ENCODE data around the gene PTGER1.
"Not testable (repeated sequence)": the region's sequence is repeated elsewhere in the genome, so short reads cannot be mapped to it uniquely, and the experiment has no call there.

Gene PTGER1

DNA sequence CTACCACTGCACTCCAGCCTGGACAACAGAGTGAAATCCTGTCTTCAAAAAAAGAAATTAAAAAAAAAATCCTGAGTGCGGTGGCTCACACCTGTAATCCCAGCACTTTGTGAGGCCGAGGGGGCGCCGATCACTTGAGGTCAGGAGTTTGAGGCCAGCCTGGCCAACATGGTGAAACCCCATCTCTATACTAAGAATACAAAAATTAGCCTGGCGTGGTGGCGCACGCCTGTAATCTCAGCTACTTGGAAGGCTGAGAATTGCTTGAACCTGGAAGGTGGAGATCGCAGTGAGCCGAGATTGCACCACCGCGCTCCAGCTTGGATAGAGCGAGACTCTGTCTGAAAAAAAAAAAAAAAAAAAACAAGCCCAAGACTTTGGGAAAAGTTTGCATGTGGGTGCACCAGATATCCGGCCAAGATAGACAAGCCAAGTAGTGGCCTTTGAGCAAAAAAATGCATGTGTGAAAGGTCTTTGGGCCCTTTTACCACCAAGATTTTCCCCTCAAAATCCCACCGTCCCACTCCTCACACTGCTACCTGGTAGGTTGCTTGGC is 37.3 kb upstream of the PTGER1 start:
- in situ Hi-C loops (cut with HindIII; ENCODE audit: low pct_unique_long_range_greater_than_20kb, low sequenced_read_pairs): no loop called here
- TF ChIP-seq JUND (IDR thresholded peaks at IDR 0.05; ENCODE audit: low read depth): no peak
- DNase-seq (ENCODE audit: low read depth in 1 of 2, low spot score in 1 of 2): no peak

DNA sequence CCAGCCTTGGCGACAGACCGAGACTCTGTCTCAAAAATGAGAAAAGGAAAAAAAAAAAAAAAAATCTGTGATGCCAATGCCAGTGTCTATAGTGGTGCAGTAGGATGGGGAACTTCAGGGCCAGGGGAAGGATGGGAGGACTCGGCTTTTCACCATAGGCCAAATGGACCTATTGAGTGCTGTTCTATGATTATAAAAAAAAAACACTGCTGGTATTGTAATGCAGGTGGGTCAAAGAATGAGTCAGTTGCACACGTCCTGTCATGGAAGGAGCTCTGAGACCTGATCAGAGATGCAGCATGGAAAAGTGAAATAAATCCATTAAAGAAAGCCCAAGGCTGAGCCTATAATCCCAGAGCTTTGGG is 36.1 kb upstream of the PTGER1 start:
- DNase-seq (ENCODE audit: low read depth in 1 of 2, low spot score in 1 of 2): no peak
- TF ChIP-seq JUND (IDR thresholded peaks at IDR 0.05; ENCODE audit: low read depth): no peak

DNA sequence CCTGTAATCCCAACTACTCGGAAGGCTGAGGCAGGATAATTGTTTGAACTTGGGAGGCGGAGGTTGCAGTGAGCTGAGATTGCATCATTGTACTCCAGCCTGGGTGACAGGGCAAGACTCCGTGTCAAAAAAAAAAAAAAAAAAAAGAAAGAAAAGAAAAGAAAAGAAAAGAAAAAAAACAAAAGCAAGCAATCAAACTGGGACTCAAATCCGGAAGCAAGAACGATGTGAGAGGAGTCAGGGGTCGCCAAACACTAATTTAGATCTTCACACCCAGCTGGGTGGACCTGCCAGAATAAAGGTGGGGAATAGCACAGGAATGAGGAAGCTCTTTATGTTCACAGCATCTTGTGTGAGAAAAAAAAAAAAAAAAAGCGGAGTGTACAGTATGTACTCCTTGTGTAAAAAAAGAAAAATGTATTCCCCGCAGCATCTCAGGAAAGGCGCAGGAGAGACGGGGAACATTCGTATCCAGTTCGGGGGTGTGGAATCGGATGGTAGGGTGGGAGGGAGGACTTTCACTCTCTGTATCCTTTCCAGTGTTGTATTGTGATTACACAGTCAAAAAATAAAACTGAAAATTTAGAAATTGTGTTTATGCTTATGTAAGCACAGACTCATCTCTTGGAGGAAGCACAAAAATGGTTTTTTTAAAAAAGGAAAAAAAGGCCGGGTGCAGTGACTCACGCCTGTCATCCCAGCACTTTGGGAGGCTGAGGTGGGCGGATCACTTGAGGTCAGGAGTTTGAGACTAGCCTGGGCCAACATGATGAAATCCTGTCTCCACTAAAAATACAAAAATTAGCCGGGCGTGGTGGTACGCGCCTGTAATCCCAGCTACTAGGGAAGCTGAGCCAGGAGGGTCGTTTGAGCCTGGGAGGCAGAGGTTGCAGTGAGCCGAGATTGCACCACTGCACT is 35.4 kb upstream of the PTGER1 start:
- TF ChIP-seq JUND (IDR thresholded peaks at IDR 0.05; ENCODE audit: low read depth): no peak
- in situ Hi-C loops (cut with HindIII; ENCODE audit: low pct_unique_long_range_greater_than_20kb, low sequenced_read_pairs): no loop called here
- no peak for DNase-seq (ENCODE audit: low read depth in 1 of 2, low spot score in 1 of 2)

More for the DNA sequence above, 36.1 kb upstream of the PTGER1 start:
- in situ Hi-C loops (cut with HindIII; ENCODE audit: low pct_unique_long_range_greater_than_20kb, low sequenced_read_pairs): no loop called here

DNA sequence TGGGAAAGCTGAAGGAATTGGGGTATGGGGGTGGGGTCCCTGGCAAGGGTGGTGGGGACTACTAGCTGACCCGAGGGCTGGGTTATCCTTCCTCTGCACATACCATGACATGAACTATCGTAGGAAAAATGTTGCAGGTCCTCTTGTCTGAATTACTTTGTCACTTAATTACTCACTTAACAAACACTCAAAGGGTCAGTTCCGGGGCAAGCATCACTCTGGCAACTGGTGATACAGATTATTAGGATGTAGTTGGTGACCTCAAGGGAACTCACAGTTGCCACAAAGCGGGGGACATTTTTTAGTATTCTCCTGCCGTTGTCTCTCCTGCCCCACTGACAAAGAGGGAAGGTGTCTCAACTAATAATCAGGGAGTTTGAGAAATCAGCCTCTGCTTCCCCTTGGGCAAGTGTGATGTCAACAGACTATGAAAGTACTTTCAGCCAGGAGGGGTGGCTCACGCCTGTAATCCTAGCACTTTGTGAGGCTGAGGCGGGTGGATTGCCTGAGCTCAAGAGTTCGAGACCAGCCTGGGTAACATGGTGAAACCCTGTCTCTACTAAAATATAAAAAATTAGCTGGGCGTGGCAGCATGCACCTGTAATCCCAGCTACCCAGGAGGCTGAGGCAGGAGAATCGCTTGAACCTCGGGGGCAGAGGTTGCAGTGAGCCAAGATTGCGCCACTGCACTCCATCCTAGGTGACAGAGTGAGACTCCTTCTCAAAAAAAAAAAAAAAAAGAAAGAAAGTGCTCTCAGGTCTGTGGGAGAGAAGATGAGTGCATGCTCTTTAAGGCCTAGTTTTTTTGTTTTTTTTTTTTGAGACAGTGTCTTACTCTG is 32.8 kb upstream of the PTGER1 start:
- no peak for TF ChIP-seq JUND (IDR thresholded peaks at IDR 0.05; ENCODE audit: low read depth)
- peak in 1 of 2 experiments; percentile 46 for DNase-seq (ENCODE audit: low read depth in 1 of 2, low spot score in 1 of 2)
- in situ Hi-C loops (cut with HindIII; ENCODE audit: low pct_unique_long_range_greater_than_20kb, low sequenced_read_pairs): no loop called here

DNA sequence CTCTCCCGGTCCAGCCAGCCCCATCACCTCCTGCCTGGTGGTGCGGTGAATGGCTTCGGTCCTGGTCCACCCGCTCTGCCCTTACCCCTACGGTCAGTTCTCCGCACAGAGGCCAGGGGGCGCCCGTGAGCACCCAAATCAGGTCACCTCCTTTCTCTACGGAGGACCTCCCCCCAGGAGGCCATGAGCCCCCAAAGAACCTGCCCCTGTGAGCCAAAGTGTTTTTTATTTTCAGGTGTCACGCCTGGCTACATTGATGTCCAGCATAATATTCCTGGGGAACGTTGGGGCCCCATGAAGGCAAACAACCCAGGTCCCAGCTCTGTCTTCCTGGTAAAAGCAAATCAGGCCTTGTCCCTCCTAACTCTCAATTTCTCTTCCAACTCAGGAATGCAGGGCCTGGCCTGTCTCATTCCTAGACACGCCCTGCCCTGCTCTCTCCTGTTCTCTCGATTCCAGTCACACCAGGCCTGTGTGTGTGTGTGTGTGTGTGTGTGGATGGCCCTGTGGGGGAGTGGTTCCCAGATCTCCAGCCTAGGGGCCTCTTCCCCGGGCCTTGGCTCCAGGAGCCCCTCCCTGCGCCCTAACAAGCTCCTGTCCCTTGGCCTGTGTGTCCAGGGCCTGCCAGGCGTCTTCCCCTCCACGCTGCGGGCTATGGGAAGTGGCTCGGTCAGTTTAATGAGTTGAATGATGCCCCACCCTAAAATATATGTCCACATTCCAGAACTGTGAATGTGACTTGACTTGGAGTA is 30.5 kb upstream of the PTGER1 start:
- in situ Hi-C loops (cut with HindIII; ENCODE audit: low pct_unique_long_range_greater_than_20kb, low sequenced_read_pairs): no loop called here
- TF ChIP-seq JUND (IDR thresholded peaks at IDR 0.05; ENCODE audit: low read depth): no peak
- peak in 1 of 2 experiments; percentile 89 for DNase-seq (ENCODE audit: low read depth in 1 of 2, low spot score in 1 of 2)

DNA sequence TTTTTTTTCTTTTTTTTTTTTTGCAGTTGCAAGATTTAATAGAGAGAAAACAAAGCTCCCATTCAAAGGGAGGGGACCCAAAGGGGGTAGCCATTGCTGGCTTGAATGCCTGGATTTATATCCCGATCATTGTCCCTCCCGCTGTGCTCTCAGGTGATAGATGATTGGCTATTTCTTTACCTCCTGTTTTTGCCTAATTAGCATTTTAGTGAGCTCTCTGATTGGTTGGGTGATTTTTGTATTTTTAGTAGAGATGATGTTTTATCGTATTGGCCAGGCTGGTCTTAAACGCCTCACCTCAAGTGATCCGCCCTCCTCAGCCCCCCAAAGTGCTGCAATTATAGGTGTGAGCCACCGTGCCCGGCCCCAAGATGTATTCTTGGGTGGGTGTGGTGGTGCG is 29.4 kb upstream of the PTGER1 start:
- in situ Hi-C loops (cut with HindIII; ENCODE audit: low pct_unique_long_range_greater_than_20kb, low sequenced_read_pairs); DNase-seq (ENCODE audit: low read depth in 1 of 2, low spot score in 1 of 2): not testable (repeated sequence)

DNA sequence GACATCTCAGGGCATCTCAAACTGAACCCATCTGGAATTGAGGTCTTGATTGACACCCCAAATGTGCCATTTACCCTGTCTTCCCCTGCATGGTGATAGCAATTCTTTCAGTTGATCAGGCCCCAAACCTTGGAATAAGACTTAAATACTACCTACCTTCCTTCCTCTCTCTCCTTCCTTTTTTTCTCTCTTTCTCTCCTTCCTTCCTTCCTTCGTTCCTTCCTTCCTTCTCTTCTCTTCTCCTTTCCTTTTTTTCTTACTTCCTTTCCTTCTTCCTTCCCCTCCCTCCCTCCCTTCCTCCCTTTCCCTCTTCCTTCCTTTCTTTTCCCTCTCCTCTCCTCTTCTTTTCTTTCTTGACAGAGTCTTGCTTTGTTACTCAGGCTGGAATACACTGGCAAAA is 28.1 kb upstream of the PTGER1 start:
- no peak for DNase-seq (ENCODE audit: low read depth in 1 of 2, low spot score in 1 of 2)
- in situ Hi-C loops (cut with HindIII; ENCODE audit: low pct_unique_long_range_greater_than_20kb, low sequenced_read_pairs): no loop called here
- TF ChIP-seq JUND (IDR thresholded peaks at IDR 0.05; ENCODE audit: low read depth): no peak

DNA sequence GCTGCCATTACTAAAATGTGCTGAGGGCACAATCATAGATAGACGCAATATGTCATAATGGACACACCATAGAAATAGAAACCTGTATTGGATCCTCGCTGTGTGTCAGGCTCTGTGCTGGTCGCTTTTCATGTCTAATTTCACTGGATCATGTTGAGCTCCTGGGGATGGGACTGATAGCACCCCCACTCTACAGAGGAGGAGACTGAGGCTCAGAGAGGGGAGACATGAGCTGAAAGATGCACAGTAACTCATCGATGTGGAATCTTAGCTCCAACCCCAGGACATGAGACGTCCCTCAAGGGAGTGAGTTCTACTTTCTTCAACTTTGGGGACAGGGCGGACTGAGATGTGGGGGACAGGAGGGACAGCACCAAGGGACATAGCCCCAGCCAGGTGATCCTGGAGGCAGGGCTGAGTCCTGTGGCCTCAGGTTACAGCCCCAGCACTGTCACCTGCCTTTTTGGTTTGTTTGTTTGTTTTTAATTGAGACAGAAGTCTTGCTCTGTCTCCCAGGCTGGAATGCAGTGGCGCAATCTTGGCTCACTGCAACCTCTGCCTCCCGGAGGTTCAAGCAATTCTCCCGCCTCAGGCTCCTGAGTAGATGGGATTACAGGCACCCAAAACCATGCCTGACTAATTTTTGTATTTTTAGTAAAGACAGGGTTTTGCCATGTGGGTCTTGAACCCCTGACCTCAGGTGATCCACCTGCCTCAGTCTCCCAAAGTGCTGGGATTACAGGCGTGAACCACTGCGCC is 27.4 kb upstream of the PTGER1 start:
- DNase-seq (ENCODE audit: low read depth in 1 of 2, low spot score in 1 of 2): peak in 1 of 2 experiments; percentile 82
- in situ Hi-C loops (cut with HindIII; ENCODE audit: low pct_unique_long_range_greater_than_20kb, low sequenced_read_pairs): no loop called here
- no peak for TF ChIP-seq JUND (IDR thresholded peaks at IDR 0.05; ENCODE audit: low read depth)

DNA sequence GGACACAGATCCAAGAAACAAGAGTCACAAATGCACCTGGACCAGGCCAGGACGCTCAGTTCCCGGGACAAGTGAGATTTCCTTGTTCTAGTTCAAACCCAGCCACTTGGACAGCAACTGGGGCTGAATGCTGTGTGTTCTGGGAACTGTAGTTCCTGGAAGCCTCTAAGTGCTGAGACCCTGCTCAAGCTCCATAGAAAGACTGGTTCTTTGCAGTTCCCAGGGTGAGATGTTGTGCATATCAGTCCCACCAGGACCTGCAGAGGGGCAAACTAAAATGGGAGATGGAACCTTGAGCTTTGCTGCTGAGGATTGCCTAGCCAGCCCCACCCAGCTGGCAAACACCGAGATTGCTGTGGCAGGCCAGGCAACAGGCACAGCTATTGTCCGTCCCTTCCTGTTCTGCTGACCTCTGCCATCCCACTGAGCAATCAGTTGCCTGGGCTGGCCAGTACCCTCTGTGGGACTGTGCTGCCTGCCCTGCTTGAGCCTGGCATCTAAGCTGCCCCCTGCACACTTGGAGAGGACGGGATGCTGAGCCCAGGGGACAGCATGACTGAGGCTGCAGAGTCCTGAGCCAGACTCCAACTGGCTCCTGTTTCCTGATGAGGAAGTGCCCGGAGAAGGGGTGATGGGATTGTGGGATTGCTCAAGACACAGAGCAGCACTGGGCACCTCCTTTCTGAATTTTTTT is 22.2 kb upstream of the PTGER1 start:
- TF ChIP-seq JUND (IDR thresholded peaks at IDR 0.05; ENCODE audit: low read depth): no peak
- in situ Hi-C loops (cut with HindIII; ENCODE audit: low pct_unique_long_range_greater_than_20kb, low sequenced_read_pairs): no loop called here
- peak in 1 of 2 experiments; percentile 52 for DNase-seq (ENCODE audit: low read depth in 1 of 2, low spot score in 1 of 2)

DNA sequence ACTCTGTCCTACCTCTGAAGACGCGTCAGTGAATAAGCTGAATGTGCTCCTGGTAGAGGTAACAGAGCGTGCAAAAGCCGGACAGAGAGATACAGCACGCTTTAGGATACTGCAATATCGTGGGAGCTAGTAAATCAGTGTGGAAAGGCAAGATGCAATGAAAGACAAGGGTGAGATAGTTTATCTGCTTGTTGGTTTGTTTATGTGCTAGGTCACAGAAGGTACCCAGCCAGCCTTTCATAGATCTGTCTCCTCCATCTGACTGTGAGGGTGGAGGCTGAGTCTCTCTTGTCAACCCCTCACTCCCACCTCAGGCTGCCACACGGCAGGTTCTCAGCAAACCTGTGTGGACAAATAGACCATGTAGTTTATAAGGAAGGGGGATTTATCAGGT is 21.7 kb upstream of the PTGER1 start:
- DNase-seq (ENCODE audit: low read depth in 1 of 2, low spot score in 1 of 2): no peak
- in situ Hi-C loops (cut with HindIII; ENCODE audit: low pct_unique_long_range_greater_than_20kb, low sequenced_read_pairs): no loop called here

More for the DNA sequence above, 21.7 kb upstream of the PTGER1 start:
- TF ChIP-seq JUND (IDR thresholded peaks at IDR 0.05; ENCODE audit: low read depth): no peak
